ENCODE results near the gene EPRS1. TPM values are rescaled to one million over a fixed set of nuclear protein-coding genes. Genes with fewer than 3 reads are reported as not detected.

Gene EPRS1
- total RNA-seq, 1 experiment from 2014 or later, result 182 TPM

GRCh38 chr1:220011620-220012019 lies 34.7 kb downstream of the EPRS1 start:
- POLR2A ChIA-PET (ENCODE audit: unreplicated experiment), result interaction anchor here (0.6 kb wide), 1 partner anchor 1723 kb away, joined by 3 read pairs; no protein-coding TSS in a partner anchor

DNA sequence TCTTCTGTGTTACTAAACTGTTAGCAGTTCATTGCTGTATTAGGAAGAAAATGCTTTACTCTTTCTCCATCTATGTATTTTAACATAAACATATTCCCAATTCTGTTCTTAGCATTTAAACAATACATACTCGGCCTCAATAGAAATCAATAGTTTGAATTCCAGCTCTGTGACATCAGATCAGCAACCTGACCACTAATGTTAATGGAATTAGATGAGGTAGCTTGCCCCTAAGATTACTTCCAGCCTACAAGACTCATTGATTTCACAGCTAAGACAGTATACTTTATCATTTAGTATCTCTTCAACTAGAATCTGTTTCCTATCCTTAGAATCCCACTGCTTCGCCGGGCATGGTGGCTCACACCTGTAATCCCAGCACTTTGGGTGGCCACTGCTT lies 38.9 kb downstream of the EPRS1 start:
- H3K9me3 ChIP-seq (ENCODE audit: insufficient read depth, low read depth), result no peaks in the 10 kb centered on the region
- H3K27ac ChIP-seq, result no peak overlapping the region
- H3K36me3 ChIP-seq (ENCODE audit: low read depth), result peaks cover 48% of the 10 kb centered on the region
- H3K4me2 ChIP-seq, result no peak overlapping the region
- H3K4me3 ChIP-seq, result no peak overlapping the region
- no peaks in the 10 kb centered on the region for H3K9me2 ChIP-seq (ENCODE audit: insufficient read depth)
- no peaks in the 10 kb centered on the region for H3K4me1 ChIP-seq (replicated peaks; ENCODE audit: insufficient read depth)
- TF ChIP-seq, protein P1, sequence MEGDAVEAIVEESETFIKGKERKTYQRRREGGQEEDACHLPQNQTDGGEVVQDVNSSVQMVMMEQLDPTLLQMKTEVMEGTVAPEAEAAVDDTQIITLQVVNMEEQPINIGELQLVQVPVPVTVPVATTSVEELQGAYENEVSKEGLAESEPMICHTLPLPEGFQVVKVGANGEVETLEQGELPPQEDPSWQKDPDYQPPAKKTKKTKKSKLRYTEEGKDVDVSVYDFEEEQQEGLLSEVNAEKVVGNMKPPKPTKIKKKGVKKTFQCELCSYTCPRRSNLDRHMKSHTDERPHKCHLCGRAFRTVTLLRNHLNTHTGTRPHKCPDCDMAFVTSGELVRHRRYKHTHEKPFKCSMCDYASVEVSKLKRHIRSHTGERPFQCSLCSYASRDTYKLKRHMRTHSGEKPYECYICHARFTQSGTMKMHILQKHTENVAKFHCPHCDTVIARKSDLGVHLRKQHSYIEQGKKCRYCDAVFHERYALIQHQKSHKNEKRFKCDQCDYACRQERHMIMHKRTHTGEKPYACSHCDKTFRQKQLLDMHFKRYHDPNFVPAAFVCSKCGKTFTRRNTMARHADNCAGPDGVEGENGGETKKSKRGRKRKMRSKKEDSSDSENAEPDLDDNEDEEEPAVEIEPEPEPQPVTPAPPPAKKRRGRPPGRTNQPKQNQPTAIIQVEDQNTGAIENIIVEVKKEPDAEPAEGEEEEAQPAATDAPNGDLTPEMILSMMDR (conservative IDR thresholded peaks at IDR 0.05), result no peak
- TF ChIP-seq EZH2 (IDR thresholded peaks at IDR 0.05; ENCODE audit: low read depth), result no peak
- POLR2A ChIA-PET (ENCODE audit: unreplicated experiment), result interaction anchor here (0.6 kb wide), 1 partner anchor 1950 kb away, joined by 3 read pairs; no protein-coding TSS in a partner anchor
- BruUV-seq (replicated peaks), result TSS peak; percentile 5
- CTCF ChIA-PET, result no interaction called here
- H4K20me1 ChIP-seq (ENCODE audit: insufficient read depth), result peaks cover 26% of the 10 kb centered on the region
- H3F3A ChIP-seq (ENCODE audit: insufficient read depth, low read depth), result no peaks in the 10 kb centered on the region
- no peak overlapping the region for H2AFZ ChIP-seq
- H3K27me3 ChIP-seq (ENCODE audit: insufficient read depth, low read depth), result no peaks in the 10 kb centered on the region
- no peak for DNase-seq
- H3K79me2 ChIP-seq (ENCODE audit: low read depth), result no peaks in the 10 kb centered on the region
- intact Hi-C loops (cut with micrococcal nuclease; ENCODE audit: unreplicated experiment), result no loop called here

More at GRCh38 chr1:220011620-220012019, 34.7 kb downstream of the EPRS1 start:
- Histone ChIP-seq H3K9me2 (ENCODE audit: insufficient read depth) (no peaks in the 10 kb centered on the region), H3K9me3 (ENCODE audit: insufficient read depth, low read depth) (no peaks in the 10 kb centered on the region), H3K4me3 (no peak overlapping the region), H4K20me1 (ENCODE audit: insufficient read depth) (peaks cover 39% of the 10 kb centered on the region), H3K27ac (no peak overlapping the region), H3K36me3 (ENCODE audit: low read depth) (peaks cover 32% of the 10 kb centered on the region), H2AFZ (no peak overlapping the region), H3K4me1 (replicated peaks; ENCODE audit: insufficient read depth) (no peaks in the 10 kb centered on the region), H3K4me2 (no peak overlapping the region), H3K27me3 (ENCODE audit: insufficient read depth, low read depth) (no peaks in the 10 kb centered on the region), H3F3A (ENCODE audit: insufficient read depth, low read depth) (no peaks in the 10 kb centered on the region), H3K79me2 (ENCODE audit: low read depth) (no peaks in the 10 kb centered on the region)
- CTCF ChIA-PET, result interaction anchor here (0.5 kb wide), 1 partner anchor 76 kb away, joined by 5 read pairs; no protein-coding TSS in a partner anchor
- intact Hi-C loops (cut with micrococcal nuclease; ENCODE audit: unreplicated experiment), result no loop called here
- no TSS peak for BruUV-seq (replicated peaks)
- no peak for DNase-seq
- no peak for TF ChIP-seq EZH2 (IDR thresholded peaks at IDR 0.05; ENCODE audit: low read depth)
- TF ChIP-seq, protein P1 (conservative IDR thresholded peaks at IDR 0.05), result no peak

GRCh38 chr1:220005489-220005888 lies 40.8 kb downstream of the EPRS1 start:
- no peaks in the 10 kb centered on the region for H3K9me3 ChIP-seq (ENCODE audit: insufficient read depth, low read depth)
- H2AFZ ChIP-seq, result no peak overlapping the region
- no peaks in the 10 kb centered on the region for H3K27me3 ChIP-seq (ENCODE audit: insufficient read depth, low read depth)
- CTCF ChIA-PET, result no interaction called here
- TF ChIP-seq, protein P1 (conservative IDR thresholded peaks at IDR 0.05), result no peak
- no peak for TF ChIP-seq EZH2 (IDR thresholded peaks at IDR 0.05; ENCODE audit: low read depth)
- no peaks in the 10 kb centered on the region for H3K79me2 ChIP-seq (ENCODE audit: low read depth)
- no peak overlapping the region for H3K4me3 ChIP-seq
- peaks cover 16% of the 10 kb centered on the region for H4K20me1 ChIP-seq (ENCODE audit: insufficient read depth)
- H3K27ac ChIP-seq, result peak overlapping the region; percentile 21; the same call in 1 of the 2 replicates
- intact Hi-C loops (cut with micrococcal nuclease; ENCODE audit: unreplicated experiment), result no loop called here
- H3K4me2 ChIP-seq, result no peak overlapping the region
- H3F3A ChIP-seq (ENCODE audit: insufficient read depth, low read depth), result no peaks in the 10 kb centered on the region
- H3K4me1 ChIP-seq (replicated peaks; ENCODE audit: insufficient read depth), result no peaks in the 10 kb centered on the region
- POLR2A ChIA-PET (ENCODE audit: unreplicated experiment), result no interaction called here
- no TSS peak for BruUV-seq (replicated peaks)
- H3K36me3 ChIP-seq (ENCODE audit: low read depth), result peaks cover 44% of the 10 kb centered on the region
- DNase-seq, result no peak
- no peaks in the 10 kb centered on the region for H3K9me2 ChIP-seq (ENCODE audit: insufficient read depth)
